ENCODE results near the gene TRIM77.
"Not testable (repeated sequence)": the region's sequence is repeated elsewhere in the genome, so short reads cannot be mapped to it uniquely, and the experiment has no call there.

TRIM77 gene

GRCh38 chr11:89736566-89736965, 26.5 kb downstream of the TRIM77 start:
- TF ChIP-seq, protein P1, sequence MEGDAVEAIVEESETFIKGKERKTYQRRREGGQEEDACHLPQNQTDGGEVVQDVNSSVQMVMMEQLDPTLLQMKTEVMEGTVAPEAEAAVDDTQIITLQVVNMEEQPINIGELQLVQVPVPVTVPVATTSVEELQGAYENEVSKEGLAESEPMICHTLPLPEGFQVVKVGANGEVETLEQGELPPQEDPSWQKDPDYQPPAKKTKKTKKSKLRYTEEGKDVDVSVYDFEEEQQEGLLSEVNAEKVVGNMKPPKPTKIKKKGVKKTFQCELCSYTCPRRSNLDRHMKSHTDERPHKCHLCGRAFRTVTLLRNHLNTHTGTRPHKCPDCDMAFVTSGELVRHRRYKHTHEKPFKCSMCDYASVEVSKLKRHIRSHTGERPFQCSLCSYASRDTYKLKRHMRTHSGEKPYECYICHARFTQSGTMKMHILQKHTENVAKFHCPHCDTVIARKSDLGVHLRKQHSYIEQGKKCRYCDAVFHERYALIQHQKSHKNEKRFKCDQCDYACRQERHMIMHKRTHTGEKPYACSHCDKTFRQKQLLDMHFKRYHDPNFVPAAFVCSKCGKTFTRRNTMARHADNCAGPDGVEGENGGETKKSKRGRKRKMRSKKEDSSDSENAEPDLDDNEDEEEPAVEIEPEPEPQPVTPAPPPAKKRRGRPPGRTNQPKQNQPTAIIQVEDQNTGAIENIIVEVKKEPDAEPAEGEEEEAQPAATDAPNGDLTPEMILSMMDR (IDR thresholded peaks at IDR 0.05; ENCODE audit: unreplicated experiment in 3 of 3) = no peak
- Mint-ChIP-seq H3K27me3 (ENCODE audit: low read depth) (no peaks in the 10 kb centered on the region), H3K4me3 (no peak overlapping the region), H3K4me1 (no peaks in the 10 kb centered on the region), H3K9me3 (no peaks in the 10 kb centered on the region), H3K36me3 (ENCODE audit: low read depth) (no peaks in the 10 kb centered on the region), H3K27ac (no peak overlapping the region)

DNA sequence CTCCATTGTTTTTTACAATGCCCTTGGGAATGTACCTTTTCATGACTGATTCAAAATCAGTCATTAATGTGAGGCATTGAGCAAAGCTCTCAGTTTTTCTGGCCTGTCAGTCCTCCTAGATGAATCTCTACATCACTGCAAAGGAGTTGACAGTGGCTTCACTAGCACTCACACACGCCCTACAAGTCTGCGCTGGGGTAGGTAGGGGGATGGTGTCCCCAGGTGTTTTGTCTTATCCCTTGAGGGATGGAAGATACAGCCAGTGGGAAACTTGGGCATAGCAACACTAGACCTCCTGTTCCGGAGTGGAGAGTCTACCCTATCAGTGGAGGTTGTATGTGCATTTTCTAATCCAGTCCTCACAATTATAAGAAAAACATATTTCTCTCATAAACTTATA, 27.0 kb downstream of the TRIM77 start:
- TF ChIP-seq, protein P1 (IDR thresholded peaks at IDR 0.05; ENCODE audit: unreplicated experiment in 3 of 3) = no peak
- no peak overlapping the region for H3K4me3 Mint-ChIP-seq
- no peaks in the 10 kb centered on the region for H3K36me3 Mint-ChIP-seq (ENCODE audit: low read depth)
- H3K4me1 Mint-ChIP-seq = no peaks in the 10 kb centered on the region
- no peaks in the 10 kb centered on the region for H3K27me3 Mint-ChIP-seq (ENCODE audit: low read depth)
- H3K27ac Mint-ChIP-seq = no peak overlapping the region
- H3K9me3 Mint-ChIP-seq = no peaks in the 10 kb centered on the region

- not testable (repeated sequence) for H3K27ac Mint-ChIP-seq; H3K36me3 Mint-ChIP-seq (ENCODE audit: low read depth); H3K27me3 Mint-ChIP-seq (ENCODE audit: low read depth); H3K9me3 Mint-ChIP-seq; H3K4me3 Mint-ChIP-seq; H3K4me1 Mint-ChIP-seq
These were observed 31.3 kb downstream of the TRIM77 start for GRCh38 chr11:89741406-89741805.

- not testable (repeated sequence) for H3K27ac Mint-ChIP-seq; H3K4me1 Mint-ChIP-seq; H3K36me3 Mint-ChIP-seq (ENCODE audit: low read depth); H3K9me3 Mint-ChIP-seq; H3K4me3 Mint-ChIP-seq; H3K27me3 Mint-ChIP-seq (ENCODE audit: low read depth)
These were observed 34.1 kb downstream of the TRIM77 start for GRCh38 chr11:89744158-89744557.

DNA sequence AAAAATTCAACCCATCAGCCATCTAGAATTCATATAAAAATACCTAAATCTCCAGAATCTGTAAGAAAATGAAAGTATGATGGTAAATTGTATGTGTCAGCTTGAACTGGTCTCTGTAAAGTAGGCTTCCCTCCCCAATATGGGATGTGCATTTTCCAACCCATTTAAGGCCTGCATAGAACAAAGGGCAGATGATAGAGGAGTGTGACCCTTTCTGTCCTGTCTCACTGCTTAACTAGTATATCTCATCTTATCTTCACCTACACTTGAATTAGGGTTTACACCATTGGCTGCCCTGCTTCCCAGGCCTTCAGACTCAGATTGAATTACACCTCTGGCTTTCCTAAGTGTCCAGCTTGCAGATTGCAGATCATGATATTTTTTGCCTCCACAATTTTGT, 40.7 kb downstream of the TRIM77 start:
- H3K9me3 Mint-ChIP-seq; H3K27me3 Mint-ChIP-seq (ENCODE audit: low read depth); H3K4me1 Mint-ChIP-seq; H3K4me3 Mint-ChIP-seq; H3K36me3 Mint-ChIP-seq (ENCODE audit: low read depth); H3K27ac Mint-ChIP-seq: not testable (repeated sequence)

All from nephron (organoid).